HCT116 (cell line): ENCODE results near the gene PDE4D. TPM values are rescaled to one million over a fixed set of nuclear protein-coding genes. Genes with fewer than 3 reads are reported as not detected.

Experiments
- ATAC-seq: fragments of 200-7000 bp; cut with Tn5 transposase; 2 replicates; pipeline ENCODE4 v1.9.1; 2020; ENCODE audit warnings: mild to moderate bottlenecking, moderate library complexity
- BruUV-seq: library from RNA; stranded (reverse); fragments of 400-500 nt; replicated peaks from 2 replicates; lab custom pipeline; 2021; lab: Mats Ljungman, UMichigan
- CTCF ChIA-PET: fragments of 300-600 bp; sonication (Branson Sonifier 250); formaldehyde crosslinking; loops from one replicate; lab custom pipeline; 2021; ENCODE audit warnings: antibody characterized with exemption; lab: Charles Lee
- POLR2A ChIA-PET: fragments of 300-600, 350-600 bp; sonication (Branson Sonifier 250); formaldehyde crosslinking; loops from one replicate; lab custom pipeline; 2021; ENCODE audit warnings: antibody characterized with exemption; lab: Charles Lee
- RAD21 ChIA-PET, 2 experiments: fragments of 300-600 bp; sonication (Branson Sonifier 250); formaldehyde crosslinking; loops; one replicate each; lab custom pipeline; 2023; ENCODE audit warnings: low total read pairs in 2 of 2; ENCODE audit not compliant: uncharacterized antibody in 2 of 2, unreplicated experiment in 2 of 2, low non-redundant PET in 1 of 2; lab: Charles Lee
- DNase-seq: peaks from one replicate; pipeline ENCODE4 v3.0.0-alpha.2; 2010; ENCODE audit warnings: low read depth, low spot score
- H2AFZ ChIP-seq: fragments of 200-600 bp; shearing (Covaris generic), sonication (generic); 2 replicates; pipeline ENCODE4 v1.6.1; 2017; ENCODE audit warnings: low read depth, mixed run types, mixed read lengths, antibody characterized with exemption, low read length; ENCODE audit not compliant: poor library complexity, severe bottlenecking
- H3K27ac ChIP-seq: 2 replicates; pipeline ENCODE4 v1.5.1; 2012; ENCODE audit warnings: low read depth, low read length
- H3K27me3 ChIP-seq: fragments of 200-600 bp; sonication (generic); 2 replicates; pipeline ENCODE4 v1.6.1; 2016; ENCODE audit warnings: mixed run types, low read length, mixed read lengths; ENCODE audit not compliant: insufficient read depth
- H3K36me3 ChIP-seq, 2 experiments: fragments of 200-500 bp in 1 of 2; fragments of 200-600 bp in 1 of 2; sonication (Bioruptor generic) in 1 of 2; sonication (generic) in 1 of 2; 2 replicates each; pipeline versions ENCODE4 v1.5.1 to v1.6.1; 2014 to 2016; ENCODE audit warnings: low read length in 2 of 2, inconsistent platforms in 1 of 2, mixed read lengths in 1 of 2, mixed run types in 1 of 2; ENCODE audit not compliant: insufficient read depth in 2 of 2, control insufficient read depth in 1 of 2
- H3K4me1 ChIP-seq, 2 experiments: fragments of 200-600 bp in 1 of 2; sonication (generic) in 1 of 2; 2 replicates each; pipeline versions ENCODE4 v1.5.1 to v1.6.1; 2012 to 2017; ENCODE audit warnings: low read length in 2 of 2, inconsistent platforms in 1 of 2, mild to moderate bottlenecking in 1 of 2, mixed read lengths in 1 of 2, mixed run types in 1 of 2, moderate library complexity in 1 of 2; ENCODE audit not compliant: insufficient read depth in 2 of 2, control insufficient read depth in 1 of 2
- H3K4me2 ChIP-seq: fragments of 200-600 bp; sonication (generic); 2 replicates; pipeline ENCODE4 v1.6.1; 2017; ENCODE audit warnings: mixed run types, low read length, mixed read lengths
- H3K4me3 ChIP-seq, 2 experiments: fragments of 200-600 bp in 1 of 2; sonication (generic) in 1 of 2; replicated peaks in 1 of 2; 2 replicates each; pipeline ENCODE4 v1.5.1; 2011 to 2016; ENCODE audit warnings: low read length in 2 of 2, control low read depth in 1 of 2, low read depth in 1 of 2, mild to moderate bottlenecking in 1 of 2, mixed read lengths in 1 of 2, mixed run types in 1 of 2
- H3K79me2 ChIP-seq: fragments of 200-600 bp; sonication (generic); 2 replicates; pipeline ENCODE4 v1.6.1; 2017; ENCODE audit warnings: mild to moderate bottlenecking, mixed run types, low read length, moderate library complexity, mixed read lengths; ENCODE audit not compliant: insufficient read depth
- H3K9ac ChIP-seq: fragments of 200-600 bp; sonication (generic); 2 replicates; pipeline ENCODE4 v1.6.1; 2016; ENCODE audit warnings: low read length, mixed read lengths
- H3K9me2 ChIP-seq: fragments of 200-600 bp; sonication (generic), shearing (Covaris generic); 2 replicates; pipeline ENCODE4 v1.6.1; 2017; ENCODE audit warnings: mixed run types, mild to moderate bottlenecking, moderate library complexity; ENCODE audit not compliant: insufficient read depth
- H3K9me3 ChIP-seq, 2 experiments: fragments of 200-500 bp in 1 of 2; fragments of 200-600 bp in 1 of 2; sonication (Bioruptor generic) in 1 of 2; sonication (generic) in 1 of 2; 2 replicates each; pipeline ENCODE4 v1.6.1; 2014 to 2017; ENCODE audit warnings: low read length in 2 of 2, mixed read lengths in 2 of 2, inconsistent platforms in 1 of 2, low read depth in 1 of 2, mild to moderate bottlenecking in 1 of 2, mixed run types in 1 of 2, moderate library complexity in 1 of 2; ENCODE audit not compliant: control insufficient read depth in 1 of 2, insufficient read depth in 1 of 2
- H4K20me1 ChIP-seq: fragments of 200-600 bp; sonication (generic), shearing (Covaris generic); 2 replicates; pipeline ENCODE4 v1.6.1; 2017; ENCODE audit warnings: mixed run types, mild to moderate bottlenecking, moderate library complexity; ENCODE audit not compliant: insufficient read depth
- ATF3 ChIP-seq: IDR thresholded peaks from 2 replicates; pipeline ENCODE4 v1.6.1; 2012
- EZH2 ChIP-seq: fragments of 200-600 bp; sonication (generic); IDR thresholded peaks from 2 replicates; pipeline ENCODE4 v1.6.1; 2017; ENCODE audit warnings: antibody characterized with exemption, mixed run types
- EZH2phosphoT487 ChIP-seq: fragments of 200-600 bp; IDR thresholded peaks from 2 replicates; pipeline ENCODE4 v1.6.1; 2018; ENCODE audit warnings: antibody characterized with exemption, borderline replicate concordance
- FOSL1 ChIP-seq: IDR thresholded peaks from 2 replicates; pipeline ENCODE4 v1.6.1; 2012; ENCODE audit warnings: low read depth
- JUND ChIP-seq: IDR thresholded peaks from 2 replicates; pipeline ENCODE4 v1.6.1; 2012
- MAX ChIP-seq: IDR thresholded peaks from 2 replicates; pipeline ENCODE4 v1.6.1; 2012
- RAD21 ChIP-seq: IDR thresholded peaks from 2 replicates; pipeline ENCODE4 v1.6.1; 2012; ENCODE audit warnings: low read depth, mild to moderate bottlenecking
- REST ChIP-seq: IDR thresholded peaks from 2 replicates; pipeline ENCODE4 v1.6.1; 2012; ENCODE audit warnings: low read depth
- SIN3A ChIP-seq: IDR thresholded peaks from 2 replicates; pipeline ENCODE4 v1.6.1; 2012; ENCODE audit warnings: low read depth
- TCF7L2 ChIP-seq: IDR thresholded peaks from 2 replicates; pipeline ENCODE4 v1.7.0; 2011; ENCODE audit warnings: borderline replicate concordance, inconsistent platforms; ENCODE audit not compliant: insufficient read depth, insufficient read length; ENCODE audit errors: extremely low read depth
- YY1 ChIP-seq: IDR thresholded peaks from 2 replicates; pipeline ENCODE4 v1.6.1; 2011; ENCODE audit warnings: low read length, low read depth, moderate library complexity, mild to moderate bottlenecking; ENCODE audit not compliant: insufficient replicate concordance; ENCODE audit errors: extremely low read depth
- ZFX ChIP-seq: fragments of 450-650 bp; IDR thresholded peaks from 2 replicates; pipeline ENCODE4 v1.6.1; 2017
- ZNF274 ChIP-seq: fragments of 200-500 bp; sonication (Bioruptor generic); IDR thresholded peaks from 2 replicates; pipeline ENCODE4 v1.6.1; 2014; ENCODE audit warnings: mild to moderate bottlenecking, low read depth, low read length, inconsistent platforms
- intact Hi-C: fragments of 100-400 bp; cut with micrococcal nuclease; formaldehyde crosslinking; loops from 2 replicates; pipeline ENCODE4 v1.10.0; 2022
- total RNA-seq: library from RNA; stranded (reverse); gene quantifications from one replicate; pipeline ENCODE4 v1.2.1, GENCODE V29; 2021; ENCODE audit not compliant: unreplicated experiment
- TF ChIP-seq, protein P1 (sequence below), 3 experiments: fragments of 200-600 bp in 1 of 3; sonication (generic) in 1 of 3; IDR thresholded peaks in 2 of 3; conservative IDR thresholded peaks in 1 of 3; 2 replicates each; pipeline ENCODE4 v1.5.1; 2012 to 2017; ENCODE audit warnings: low read depth in 2 of 3, low read length in 2 of 3, antibody characterized with exemption in 1 of 3, borderline replicate concordance in 1 of 3, control low read depth in 1 of 3, mild to moderate bottlenecking in 1 of 3, mixed read lengths in 1 of 3, mixed run types in 1 of 3, moderate library complexity in 1 of 3; ENCODE audit not compliant: insufficient read depth in 1 of 3

The PDE4D gene
- total RNA-seq, 1 experiment from 2014 or later, result 1.1 TPM

DNA sequence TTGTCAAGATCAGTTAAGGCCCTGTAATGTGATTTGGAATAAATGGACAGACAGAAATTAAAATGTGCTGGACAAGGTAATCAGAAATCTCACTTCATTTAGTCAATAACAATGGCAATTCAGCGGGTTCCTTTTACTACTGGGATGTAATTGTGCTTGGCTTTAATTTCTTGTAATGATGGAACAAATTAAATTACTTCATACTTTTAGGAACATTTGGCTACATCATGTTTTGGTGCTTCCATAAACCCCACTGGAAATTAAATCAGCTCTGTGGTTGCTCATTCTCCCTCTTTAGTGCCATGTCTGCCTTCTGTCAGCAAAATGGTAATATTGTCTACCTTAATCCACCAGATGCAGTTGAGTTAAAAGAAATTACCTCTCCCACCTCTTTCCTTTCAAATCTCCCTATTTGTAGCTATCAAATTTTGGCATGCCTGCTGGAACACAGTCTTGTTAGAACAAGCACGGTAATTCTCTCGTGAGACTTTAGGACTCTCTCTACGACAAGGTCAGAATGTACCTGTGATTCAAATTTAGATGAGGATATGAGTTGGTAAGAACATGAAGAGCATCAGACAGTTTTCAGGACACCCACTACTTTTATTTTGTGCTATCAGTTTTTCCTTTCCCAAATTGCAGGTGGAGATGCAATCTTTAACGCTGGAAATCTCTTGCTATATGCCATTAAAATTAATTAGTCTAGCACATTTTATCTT, 834.4 kb downstream of the PDE4D start:
- Histone ChIP-seq H3K4me2 (no peak overlapping the region), H3K9me2 (no peaks in the 10 kb centered on the region), H3K27ac (no peak overlapping the region), H3K36me3 (no peaks in the 10 kb centered on the region), H3K9me3 (no peaks in the 10 kb centered on the region), H3K27me3 (peaks cover 56% of the 10 kb centered on the region), H3K9ac (no peak overlapping the region), H3K79me2 (no peaks in the 10 kb centered on the region), H3K4me3 (no peak overlapping the region), H3K4me1 (no peaks in the 10 kb centered on the region), H2AFZ (no peak overlapping the region), H4K20me1 (no peaks in the 10 kb centered on the region)
- ChIA-PET CTCF (no interaction called here), POLR2A (no interaction called here), RAD21 (no interaction called here)
- TF ChIP-seq SIN3A (no peak), TCF7L2 (no peak), EZH2 (no peak)
- intact Hi-C loops, result no loop called here
- ATAC-seq (no peak), DNase-seq (no peak)
- BruUV-seq, result no TSS peak

DNA sequence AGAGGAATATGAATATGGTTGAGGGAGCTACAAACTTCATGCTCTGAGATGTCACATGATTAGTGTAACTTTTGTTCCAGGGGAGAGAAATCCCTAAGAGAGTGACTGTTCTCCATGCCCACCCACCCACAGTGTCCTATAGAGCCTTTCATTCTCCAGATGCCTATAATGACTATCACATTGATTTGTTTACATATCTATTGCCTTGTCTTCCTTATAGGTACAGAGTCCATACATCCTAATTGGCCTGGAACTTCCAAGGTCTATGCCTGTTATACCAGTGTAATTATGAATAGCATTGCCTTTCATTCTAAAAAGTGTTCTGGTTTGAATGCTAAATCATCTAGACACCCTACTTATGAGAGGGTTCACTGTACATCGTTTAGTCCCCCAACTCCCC, 835.3 kb downstream of the PDE4D start:
- Histone ChIP-seq H3K9me2 (no peaks in the 10 kb centered on the region), H3K4me1 (no peaks in the 10 kb centered on the region), H3K79me2 (no peaks in the 10 kb centered on the region), H4K20me1 (no peaks in the 10 kb centered on the region), H3K27me3 (peaks cover 53% of the 10 kb centered on the region), H3K9me3 (no peaks in the 10 kb centered on the region), H3K4me2 (no peak overlapping the region), H2AFZ (no peak overlapping the region), H3K9ac (no peak overlapping the region), H3K27ac (no peak overlapping the region), H3K36me3 (no peaks in the 10 kb centered on the region), H3K4me3 (no peak overlapping the region)
- POLR2A ChIA-PET, result no interaction called here
- DNase-seq (no peak), ATAC-seq (no peak)
- CTCF ChIA-PET, result no interaction called here
- RAD21 ChIA-PET, result no interaction called here
- intact Hi-C loops, result no loop called here
- no TSS peak for BruUV-seq
- TF ChIP-seq SIN3A, result no peak
- TF ChIP-seq RAD21, result no peak
- TF ChIP-seq ATF3, result no peak
- no peak for TF ChIP-seq EZH2phosphoT487
- TF ChIP-seq MAX, result no peak
- no peak for TF ChIP-seq TCF7L2
- no peak for TF ChIP-seq JUND
- TF ChIP-seq REST, result no peak
- TF ChIP-seq ZNF274, result no peak
- no peak for TF ChIP-seq YY1
- TF ChIP-seq ZFX, result no peak
- TF ChIP-seq, protein P1, sequence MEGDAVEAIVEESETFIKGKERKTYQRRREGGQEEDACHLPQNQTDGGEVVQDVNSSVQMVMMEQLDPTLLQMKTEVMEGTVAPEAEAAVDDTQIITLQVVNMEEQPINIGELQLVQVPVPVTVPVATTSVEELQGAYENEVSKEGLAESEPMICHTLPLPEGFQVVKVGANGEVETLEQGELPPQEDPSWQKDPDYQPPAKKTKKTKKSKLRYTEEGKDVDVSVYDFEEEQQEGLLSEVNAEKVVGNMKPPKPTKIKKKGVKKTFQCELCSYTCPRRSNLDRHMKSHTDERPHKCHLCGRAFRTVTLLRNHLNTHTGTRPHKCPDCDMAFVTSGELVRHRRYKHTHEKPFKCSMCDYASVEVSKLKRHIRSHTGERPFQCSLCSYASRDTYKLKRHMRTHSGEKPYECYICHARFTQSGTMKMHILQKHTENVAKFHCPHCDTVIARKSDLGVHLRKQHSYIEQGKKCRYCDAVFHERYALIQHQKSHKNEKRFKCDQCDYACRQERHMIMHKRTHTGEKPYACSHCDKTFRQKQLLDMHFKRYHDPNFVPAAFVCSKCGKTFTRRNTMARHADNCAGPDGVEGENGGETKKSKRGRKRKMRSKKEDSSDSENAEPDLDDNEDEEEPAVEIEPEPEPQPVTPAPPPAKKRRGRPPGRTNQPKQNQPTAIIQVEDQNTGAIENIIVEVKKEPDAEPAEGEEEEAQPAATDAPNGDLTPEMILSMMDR (IDR thresholded peaks at IDR 0.05 in 2 of 3, conservative IDR thresholded peaks at IDR 0.05 in 1 of 3; ENCODE audit: borderline replicate concordance in 1 of 3, insufficient read depth in 1 of 3, low read depth in 2 of 3, low read length in 2 of 3), result no peak
- TF ChIP-seq FOSL1, result no peak
